ENCODE results near the gene DCXR.

DNA sequence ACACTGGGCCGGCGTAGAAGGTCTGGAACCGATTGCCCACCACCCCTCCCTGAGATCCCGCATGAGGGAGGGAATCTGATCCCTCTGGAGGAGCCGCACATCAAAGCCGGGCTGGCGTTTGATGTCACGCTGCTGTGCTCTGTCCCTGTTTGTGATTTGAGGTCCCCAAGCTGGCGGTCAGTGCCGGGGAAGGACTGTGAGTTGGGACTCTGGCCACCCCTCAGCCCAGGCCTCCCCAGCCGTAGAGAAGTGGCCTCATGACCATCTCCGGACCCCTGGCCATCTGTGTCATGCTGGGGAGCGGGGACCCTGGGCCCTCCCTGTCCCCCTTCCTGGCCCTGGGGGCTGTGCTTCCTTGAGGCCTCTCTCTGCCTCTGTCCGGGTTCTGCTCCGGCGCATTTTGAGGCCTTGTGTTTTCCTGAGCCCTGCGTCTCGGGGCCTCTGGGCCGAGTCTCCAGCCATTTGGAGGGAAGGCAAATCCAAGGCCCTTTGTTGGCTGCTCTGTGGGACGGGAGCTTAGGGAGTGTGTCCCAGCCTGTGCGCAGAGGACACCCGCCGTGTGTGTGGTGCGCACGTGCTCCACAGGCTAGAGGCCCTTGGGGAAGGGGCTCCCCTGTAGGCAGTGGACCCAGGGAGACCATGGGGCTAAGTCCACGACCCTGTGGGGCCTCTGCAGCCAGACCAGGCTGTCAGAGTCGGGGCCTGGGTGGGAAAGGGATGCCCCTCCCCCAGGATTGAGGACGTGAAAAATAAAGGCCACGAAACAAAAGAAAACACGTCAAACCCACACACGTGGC lies 45.0 kb downstream of the DCXR start:
- TF ChIP-seq EZH2 (IDR thresholded peaks at IDR 0.05; ENCODE audit: borderline replicate concordance, control insufficient read depth, low read depth, low read length) (no peak), JUNB (IDR thresholded peaks at IDR 0.05) (no peak), NFIC (IDR thresholded peaks at IDR 0.05; ENCODE audit: low read depth, low read length) (no peak), YY1 (IDR thresholded peaks at IDR 0.05; ENCODE audit: low read depth, low read length) (no peak), SRF (IDR thresholded peaks at IDR 0.05; ENCODE audit: low read depth in 2 of 2, low read length in 2 of 2) (no peak), PML (IDR thresholded peaks at IDR 0.05; ENCODE audit: low read length) (no peak), EP300 (IDR thresholded peaks at IDR 0.05; ENCODE audit: borderline replicate concordance in 1 of 2, control insufficient read depth in 1 of 2, low read depth in 2 of 2, low read length in 2 of 2) (no peak), TARDBP (IDR thresholded peaks at IDR 0.05; ENCODE audit: borderline replicate concordance) (no peak)
- TF ChIP-seq, protein P1, sequence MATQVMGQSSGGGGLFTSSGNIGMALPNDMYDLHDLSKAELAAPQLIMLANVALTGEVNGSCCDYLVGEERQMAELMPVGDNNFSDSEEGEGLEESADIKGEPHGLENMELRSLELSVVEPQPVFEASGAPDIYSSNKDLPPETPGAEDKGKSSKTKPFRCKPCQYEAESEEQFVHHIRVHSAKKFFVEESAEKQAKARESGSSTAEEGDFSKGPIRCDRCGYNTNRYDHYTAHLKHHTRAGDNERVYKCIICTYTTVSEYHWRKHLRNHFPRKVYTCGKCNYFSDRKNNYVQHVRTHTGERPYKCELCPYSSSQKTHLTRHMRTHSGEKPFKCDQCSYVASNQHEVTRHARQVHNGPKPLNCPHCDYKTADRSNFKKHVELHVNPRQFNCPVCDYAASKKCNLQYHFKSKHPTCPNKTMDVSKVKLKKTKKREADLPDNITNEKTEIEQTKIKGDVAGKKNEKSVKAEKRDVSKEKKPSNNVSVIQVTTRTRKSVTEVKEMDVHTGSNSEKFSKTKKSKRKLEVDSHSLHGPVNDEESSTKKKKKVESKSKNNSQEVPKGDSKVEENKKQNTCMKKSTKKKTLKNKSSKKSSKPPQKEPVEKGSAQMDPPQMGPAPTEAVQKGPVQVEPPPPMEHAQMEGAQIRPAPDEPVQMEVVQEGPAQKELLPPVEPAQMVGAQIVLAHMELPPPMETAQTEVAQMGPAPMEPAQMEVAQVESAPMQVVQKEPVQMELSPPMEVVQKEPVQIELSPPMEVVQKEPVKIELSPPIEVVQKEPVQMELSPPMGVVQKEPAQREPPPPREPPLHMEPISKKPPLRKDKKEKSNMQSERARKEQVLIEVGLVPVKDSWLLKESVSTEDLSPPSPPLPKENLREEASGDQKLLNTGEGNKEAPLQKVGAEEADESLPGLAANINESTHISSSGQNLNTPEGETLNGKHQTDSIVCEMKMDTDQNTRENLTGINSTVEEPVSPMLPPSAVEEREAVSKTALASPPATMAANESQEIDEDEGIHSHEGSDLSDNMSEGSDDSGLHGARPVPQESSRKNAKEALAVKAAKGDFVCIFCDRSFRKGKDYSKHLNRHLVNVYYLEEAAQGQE (IDR thresholded peaks at IDR 0.05; ENCODE audit: low read depth, low read length): no peak
- TF ChIP-seq, protein P2, sequence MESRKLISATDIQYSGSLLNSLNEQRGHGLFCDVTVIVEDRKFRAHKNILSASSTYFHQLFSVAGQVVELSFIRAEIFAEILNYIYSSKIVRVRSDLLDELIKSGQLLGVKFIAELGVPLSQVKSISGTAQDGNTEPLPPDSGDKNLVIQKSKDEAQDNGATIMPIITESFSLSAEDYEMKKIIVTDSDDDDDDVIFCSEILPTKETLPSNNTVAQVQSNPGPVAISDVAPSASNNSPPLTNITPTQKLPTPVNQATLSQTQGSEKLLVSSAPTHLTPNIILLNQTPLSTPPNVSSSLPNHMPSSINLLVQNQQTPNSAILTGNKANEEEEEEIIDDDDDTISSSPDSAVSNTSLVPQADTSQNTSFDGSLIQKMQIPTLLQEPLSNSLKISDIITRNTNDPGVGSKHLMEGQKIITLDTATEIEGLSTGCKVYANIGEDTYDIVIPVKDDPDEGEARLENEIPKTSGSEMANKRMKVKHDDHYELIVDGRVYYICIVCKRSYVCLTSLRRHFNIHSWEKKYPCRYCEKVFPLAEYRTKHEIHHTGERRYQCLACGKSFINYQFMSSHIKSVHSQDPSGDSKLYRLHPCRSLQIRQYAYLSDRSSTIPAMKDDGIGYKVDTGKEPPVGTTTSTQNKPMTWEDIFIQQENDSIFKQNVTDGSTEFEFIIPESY (IDR thresholded peaks at IDR 0.05): no peak
- TF ChIP-seq, protein P3, sequence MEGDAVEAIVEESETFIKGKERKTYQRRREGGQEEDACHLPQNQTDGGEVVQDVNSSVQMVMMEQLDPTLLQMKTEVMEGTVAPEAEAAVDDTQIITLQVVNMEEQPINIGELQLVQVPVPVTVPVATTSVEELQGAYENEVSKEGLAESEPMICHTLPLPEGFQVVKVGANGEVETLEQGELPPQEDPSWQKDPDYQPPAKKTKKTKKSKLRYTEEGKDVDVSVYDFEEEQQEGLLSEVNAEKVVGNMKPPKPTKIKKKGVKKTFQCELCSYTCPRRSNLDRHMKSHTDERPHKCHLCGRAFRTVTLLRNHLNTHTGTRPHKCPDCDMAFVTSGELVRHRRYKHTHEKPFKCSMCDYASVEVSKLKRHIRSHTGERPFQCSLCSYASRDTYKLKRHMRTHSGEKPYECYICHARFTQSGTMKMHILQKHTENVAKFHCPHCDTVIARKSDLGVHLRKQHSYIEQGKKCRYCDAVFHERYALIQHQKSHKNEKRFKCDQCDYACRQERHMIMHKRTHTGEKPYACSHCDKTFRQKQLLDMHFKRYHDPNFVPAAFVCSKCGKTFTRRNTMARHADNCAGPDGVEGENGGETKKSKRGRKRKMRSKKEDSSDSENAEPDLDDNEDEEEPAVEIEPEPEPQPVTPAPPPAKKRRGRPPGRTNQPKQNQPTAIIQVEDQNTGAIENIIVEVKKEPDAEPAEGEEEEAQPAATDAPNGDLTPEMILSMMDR (IDR thresholded peaks at IDR 0.05 in 2 of 3, conservative IDR thresholded peaks at IDR 0.05 in 1 of 3; ENCODE audit: control insufficient read depth in 2 of 3, extremely low read depth in 1 of 3, insufficient read depth in 1 of 3, low read depth in 3 of 3, low read length in 3 of 3): no peak
- TF ChIP-seq, protein P4, sequence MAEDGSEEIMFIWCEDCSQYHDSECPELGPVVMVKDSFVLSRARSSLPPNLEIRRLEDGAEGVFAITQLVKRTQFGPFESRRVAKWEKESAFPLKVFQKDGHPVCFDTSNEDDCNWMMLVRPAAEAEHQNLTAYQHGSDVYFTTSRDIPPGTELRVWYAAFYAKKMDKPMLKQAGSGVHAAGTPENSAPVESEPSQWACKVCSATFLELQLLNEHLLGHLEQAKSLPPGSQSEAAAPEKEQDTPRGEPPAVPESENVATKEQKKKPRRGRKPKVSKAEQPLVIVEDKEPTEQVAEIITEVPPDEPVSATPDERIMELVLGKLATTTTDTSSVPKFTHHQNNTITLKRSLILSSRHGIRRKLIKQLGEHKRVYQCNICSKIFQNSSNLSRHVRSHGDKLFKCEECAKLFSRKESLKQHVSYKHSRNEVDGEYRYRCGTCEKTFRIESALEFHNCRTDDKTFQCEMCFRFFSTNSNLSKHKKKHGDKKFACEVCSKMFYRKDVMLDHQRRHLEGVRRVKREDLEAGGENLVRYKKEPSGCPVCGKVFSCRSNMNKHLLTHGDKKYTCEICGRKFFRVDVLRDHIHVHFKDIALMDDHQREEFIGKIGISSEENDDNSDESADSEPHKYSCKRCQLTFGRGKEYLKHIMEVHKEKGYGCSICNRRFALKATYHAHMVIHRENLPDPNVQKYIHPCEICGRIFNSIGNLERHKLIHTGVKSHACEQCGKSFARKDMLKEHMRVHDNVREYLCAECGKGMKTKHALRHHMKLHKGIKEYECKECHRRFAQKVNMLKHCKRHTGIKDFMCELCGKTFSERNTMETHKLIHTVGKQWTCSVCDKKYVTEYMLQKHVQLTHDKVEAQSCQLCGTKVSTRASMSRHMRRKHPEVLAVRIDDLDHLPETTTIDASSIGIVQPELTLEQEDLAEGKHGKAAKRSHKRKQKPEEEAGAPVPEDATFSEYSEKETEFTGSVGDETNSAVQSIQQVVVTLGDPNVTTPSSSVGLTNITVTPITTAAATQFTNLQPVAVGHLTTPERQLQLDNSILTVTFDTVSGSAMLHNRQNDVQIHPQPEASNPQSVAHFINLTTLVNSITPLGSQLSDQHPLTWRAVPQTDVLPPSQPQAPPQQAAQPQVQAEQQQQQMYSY (CRISPR knock-in tag; IDR thresholded peaks at IDR 0.05): no peak
